SW 1271 (cell line): Measurements from ENCODE around the gene IRAK3.
"Not testable (repeated sequence)": the region's sequence is repeated elsewhere in the genome, so short reads cannot be mapped to it uniquely, and the experiment has no call there.

Source experiments
- DNase-seq, 2 experiments: peaks; one replicate each; lab custom pipeline; 2025; lab: John Stamatoyannopoulos, UW

IRAK3 gene

GRCh38 chr12:66169221-66170170 lies 19.5 kb upstream of the IRAK3 start, which contains the start of gene TMBIM4:
Gene TMBIM4 (minus strand): TSS chr12:66169996. CDS start chr12:66169951, 45 bp downstream.
- peak; percentile 82 to 91 for DNase-seq

GRCh38 chr12:66170606-66171005 lies 18.4 kb upstream of the IRAK3 start:
- no peak for DNase-seq

GRCh38 chr12:66174391-66175325 lies 14.4 kb upstream of the IRAK3 start:
- DNase-seq: not testable (repeated sequence)

GRCh38 chr12:66176105-66176900 lies 12.7 kb upstream of the IRAK3 start:
- no peak for DNase-seq

- DNase-seq: no peak
These were observed 6.1 kb upstream of the IRAK3 start for GRCh38 chr12:66182956-66183355.

- DNase-seq: not testable (repeated sequence)
These were observed 4.2 kb upstream of the IRAK3 start for GRCh38 chr12:66184822-66185221.

GRCh38 chr12:66187036-66187435 lies 2.0 kb upstream of the IRAK3 start:
- DNase-seq: no peak

- no peak for DNase-seq
These were observed 1.2 kb upstream of the IRAK3 start for GRCh38 chr12:66187821-66188220.

- no peak for DNase-seq
These were observed 451 bp downstream of the IRAK3 start for GRCh38 chr12:66189486-66189843.

- DNase-seq: no peak
These were observed 875 bp downstream of the IRAK3 start for GRCh38 chr12:66189889-66190288.

- DNase-seq: no peak
These were observed 1.7 kb downstream of the IRAK3 start for GRCh38 chr12:66190519-66191370.

- no peak for DNase-seq
These were observed 2.6 kb downstream of the IRAK3 start for GRCh38 chr12:66191547-66192126.

- DNase-seq: no peak
These were observed 5.1 kb downstream of the IRAK3 start for GRCh38 chr12:66194122-66194521.

GRCh38 chr12:66195242-66195641 lies 6.2 kb downstream of the IRAK3 start:
- no peak for DNase-seq

- DNase-seq: no peak
These were observed 7.8 kb downstream of the IRAK3 start for GRCh38 chr12:66196806-66197205.

- DNase-seq: no peak
These were observed 8.5 kb downstream of the IRAK3 start for GRCh38 chr12:66197495-66197921.

GRCh38 chr12:66199141-66199540 lies 10.1 kb downstream of the IRAK3 start:
- DNase-seq: no peak

- DNase-seq: no peak
These were observed 11.0 kb downstream of the IRAK3 start for GRCh38 chr12:66199831-66200509.

GRCh38 chr12:66203820-66204219 lies 14.8 kb downstream of the IRAK3 start:
- no peak for DNase-seq

GRCh38 chr12:66206141-66206540 lies 17.1 kb downstream of the IRAK3 start:
- DNase-seq: no peak
